Left kidney (tissue), 8 donors: ENCODE data around the gene SCRN3. TPM values are rescaled to one million over a fixed set of nuclear protein-coding genes. Genes with fewer than 3 reads are reported as not detected.
"Not testable (repeated sequence)": the region's sequence is repeated elsewhere in the genome, so short reads cannot be mapped to it uniquely, and the experiment has no call there.

Experiments used
- DNase-seq: peaks from one replicate; pipeline ENCODE4 v3.0.0-alpha.2; 2013
- long read RNA-seq, 8 donors: transcript quantifications; one replicate each; lab custom pipeline, GENCODE V29; 2026
- polyA plus RNA-seq: library from polyadenylated mRNA; unstranded; fragments of 120-200 nt; gene quantifications from one replicate; pipeline ENCODE4 v1.2.1, GENCODE V29; 2013; ENCODE audit not compliant: insufficient read length

The SCRN3 gene, protein sequence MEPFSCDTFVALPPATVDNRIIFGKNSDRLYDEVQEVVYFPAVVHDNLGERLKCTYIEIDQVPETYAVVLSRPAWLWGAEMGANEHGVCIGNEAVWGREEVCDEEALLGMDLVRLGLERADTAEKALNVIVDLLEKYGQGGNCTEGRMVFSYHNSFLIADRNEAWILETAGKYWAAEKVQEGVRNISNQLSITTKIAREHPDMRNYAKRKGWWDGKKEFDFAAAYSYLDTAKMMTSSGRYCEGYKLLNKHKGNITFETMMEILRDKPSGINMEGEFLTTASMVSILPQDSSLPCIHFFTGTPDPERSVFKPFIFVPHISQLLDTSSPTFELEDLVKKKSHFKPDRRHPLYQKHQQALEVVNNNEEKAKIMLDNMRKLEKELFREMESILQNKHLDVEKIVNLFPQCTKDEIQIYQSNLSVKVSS
- polyA plus RNA-seq, result 36.7 TPM
- long read RNA-seq, donor 1, partial matches to known transcripts, result 0 of 2 reads
- long read RNA-seq, donor 1, other reads (novel, unspliced or antisense), result 0 of 2 reads
- long read RNA-seq, donor 2, partial matches to known transcripts, result 0 of 2 reads
- long read RNA-seq, donor 2, other reads (novel, unspliced or antisense), result 0 of 2 reads
- long read RNA-seq, donor 3, partial matches to known transcripts, result 12 of 13 reads
- long read RNA-seq, donor 3, other reads (novel, unspliced or antisense), result 0 of 13 reads
- long read RNA-seq, donor 4, result 0 reads
- long read RNA-seq, donor 5, partial matches to known transcripts, result 0 of 3 reads
- long read RNA-seq, donor 5, other reads (novel, unspliced or antisense), result 0 of 3 reads
- long read RNA-seq, donor 6, partial matches to known transcripts, result 0 of 1 reads
- long read RNA-seq, donor 6, other reads (novel, unspliced or antisense), result 0 of 1 reads
- long read RNA-seq, donor 7, partial matches to known transcripts, result 0 of 3 reads
- long read RNA-seq, donor 7, other reads (novel, unspliced or antisense), result 0 of 3 reads
- long read RNA-seq, donor 8, partial matches to known transcripts, result 0 of 2 reads
- long read RNA-seq, donor 8, other reads (novel, unspliced or antisense), result 0 of 2 reads

DNA sequence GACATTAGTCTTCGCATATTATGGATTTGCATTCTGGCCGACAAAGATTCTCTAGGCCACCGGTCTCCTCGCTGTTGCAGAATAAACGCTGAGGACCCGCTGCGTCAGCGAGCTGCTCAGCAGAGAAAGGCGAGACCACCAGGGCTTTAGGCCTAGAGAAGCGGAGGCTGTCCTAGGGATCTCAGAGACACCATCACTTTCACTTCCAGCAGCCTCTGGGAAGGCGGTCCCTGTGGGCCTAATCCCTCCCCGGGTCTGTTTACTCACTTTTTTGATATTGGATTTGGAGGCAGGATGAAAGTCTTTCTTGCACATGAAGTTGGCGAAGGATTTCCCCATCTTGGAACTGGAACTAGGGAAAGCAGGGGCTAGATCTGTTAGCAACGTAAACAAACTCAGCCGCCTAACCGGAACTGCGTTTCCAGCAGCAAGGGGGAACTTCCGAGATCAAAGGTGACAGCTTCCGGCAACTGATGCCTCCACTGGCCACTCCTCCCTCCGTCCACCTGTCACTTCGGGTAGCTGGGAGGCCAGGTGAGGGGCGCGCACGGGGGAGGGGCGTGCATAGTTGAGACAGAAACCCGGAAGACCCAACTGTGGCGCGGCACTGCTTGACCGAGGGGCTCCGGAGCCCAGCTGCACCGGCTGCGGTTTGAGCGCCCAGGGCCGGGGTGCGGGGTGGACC, at the start of gene SCRN3:
TSS of gene SCRN3 (plus strand) at position 447 of the 685 bp plus-strand sequence. CDS start 2,554 bp downstream, outside the sequence.
- peak; percentile 89 for DNase-seq

DNA sequence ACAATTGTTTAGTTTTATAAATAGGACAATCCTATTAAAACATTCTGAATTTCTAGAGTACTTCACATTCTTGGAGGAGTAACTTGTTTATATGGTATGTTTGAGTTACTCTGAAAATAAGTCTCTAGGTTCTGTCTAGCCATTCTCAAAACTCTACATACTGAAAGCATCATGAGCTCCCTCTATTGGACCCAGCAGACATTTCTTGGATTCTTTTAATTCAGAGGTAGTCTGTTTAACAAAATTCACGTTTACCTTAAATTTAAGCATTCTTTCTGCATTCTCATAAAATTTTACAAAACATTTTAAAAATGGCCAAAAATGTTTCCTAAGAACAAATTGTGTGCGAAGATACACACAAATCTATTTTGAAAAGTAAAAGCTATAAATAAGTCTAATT, 45.5 kb upstream of the SCRN3 start:
- no peak for DNase-seq

GRCh38 chr2:174350593-174351181, 44.8 kb upstream of the SCRN3 start:
- DNase-seq, result no peak

GRCh38 chr2:174353004-174353403, 42.5 kb upstream of the SCRN3 start:
- DNase-seq, result no peak

DNA sequence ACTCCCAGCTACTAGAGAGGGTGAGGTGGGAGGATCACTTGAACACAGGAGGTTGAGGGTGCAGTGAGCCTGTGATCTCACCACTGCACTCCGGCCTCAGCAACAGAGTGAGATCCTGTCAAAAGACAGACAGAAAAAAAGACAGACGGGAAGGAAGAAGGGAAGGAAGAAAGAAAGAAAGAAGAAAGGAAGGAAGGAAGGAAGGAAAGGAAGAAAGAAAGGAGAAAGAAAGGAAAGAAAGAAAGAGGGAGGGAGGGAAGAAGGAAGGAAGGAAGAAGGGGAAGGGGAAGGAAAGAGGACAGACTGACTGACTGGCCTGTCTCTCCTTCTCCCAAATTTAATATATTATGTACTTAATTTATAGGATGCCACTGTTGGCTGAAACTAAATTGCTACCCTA, 39.2 kb upstream of the SCRN3 start:
- no peak for DNase-seq

- not testable (repeated sequence) for DNase-seq
Observed at GRCh38 chr2:174359663-174360062, 35.9 kb upstream of the SCRN3 start.

DNA sequence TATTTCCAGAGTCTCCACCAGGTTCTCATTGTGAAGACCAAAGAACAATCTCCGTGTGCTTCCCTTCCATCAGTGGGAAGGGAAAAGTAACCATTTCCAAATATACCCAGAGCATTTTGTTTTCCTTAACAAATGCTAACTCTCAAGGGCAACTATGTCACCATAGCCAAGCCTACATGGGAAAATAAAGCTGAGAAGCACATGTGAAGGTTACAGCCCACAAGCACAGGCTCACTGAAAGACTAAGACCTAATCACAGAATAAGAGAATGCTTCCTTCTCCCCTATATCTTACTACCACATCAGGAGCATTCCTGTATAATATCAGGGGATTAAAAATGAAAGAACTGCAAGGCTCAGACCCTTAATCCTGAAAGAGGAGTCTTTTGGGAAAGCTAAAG, 32.6 kb upstream of the SCRN3 start:
- DNase-seq, result no peak

GRCh38 chr2:174363492-174364225, 31.9 kb upstream of the SCRN3 start:
- not testable (repeated sequence) for DNase-seq

GRCh38 chr2:174364628-174365027, 30.9 kb upstream of the SCRN3 start:
- DNase-seq, result no peak

DNA sequence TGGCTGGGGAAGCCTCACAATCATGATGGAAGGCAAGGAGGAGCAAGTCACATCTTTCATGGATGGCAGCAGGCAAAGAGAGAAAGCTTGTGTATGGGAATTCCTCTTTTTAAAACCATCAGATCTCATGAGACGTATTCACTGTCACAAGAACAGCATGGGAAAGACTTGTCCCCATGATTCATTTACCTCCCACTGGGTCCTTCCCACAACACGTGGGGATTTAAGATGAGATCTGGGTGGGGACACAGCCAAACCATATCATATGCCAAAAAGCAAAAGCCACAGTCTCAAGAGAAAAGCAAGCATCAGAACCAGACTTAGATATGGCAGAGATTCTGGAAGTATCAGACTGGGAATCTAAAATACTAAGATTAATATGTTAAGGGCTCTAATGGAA, 30.0 kb upstream of the SCRN3 start:
- DNase-seq, result no peak

DNA sequence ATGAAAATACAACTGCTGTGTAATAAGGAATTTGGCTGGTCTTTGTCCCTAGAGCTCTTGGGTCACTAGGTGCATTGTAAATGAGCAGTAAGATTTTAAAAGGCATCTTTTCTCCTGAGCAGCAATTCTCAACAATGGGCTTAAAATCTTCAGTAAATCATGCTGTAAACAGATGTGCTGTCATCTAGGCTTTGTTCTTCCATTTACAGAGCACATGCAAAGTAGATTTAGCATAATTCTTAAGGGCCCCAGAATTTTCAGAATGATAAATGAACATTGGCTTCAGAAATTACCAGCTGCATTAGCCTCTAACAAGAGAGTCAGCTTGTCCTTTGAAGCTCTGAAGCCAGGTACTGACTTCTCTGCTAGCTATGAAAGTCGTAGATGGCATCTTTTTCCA, 26.8 kb upstream of the SCRN3 start:
- DNase-seq, result no peak

- DNase-seq, result no peak
Observed at GRCh38 chr2:174376967-174377366, 18.6 kb upstream of the SCRN3 start.

- DNase-seq, result no peak
Observed at GRCh38 chr2:174383796-174384195, 11.7 kb upstream of the SCRN3 start.

DNA sequence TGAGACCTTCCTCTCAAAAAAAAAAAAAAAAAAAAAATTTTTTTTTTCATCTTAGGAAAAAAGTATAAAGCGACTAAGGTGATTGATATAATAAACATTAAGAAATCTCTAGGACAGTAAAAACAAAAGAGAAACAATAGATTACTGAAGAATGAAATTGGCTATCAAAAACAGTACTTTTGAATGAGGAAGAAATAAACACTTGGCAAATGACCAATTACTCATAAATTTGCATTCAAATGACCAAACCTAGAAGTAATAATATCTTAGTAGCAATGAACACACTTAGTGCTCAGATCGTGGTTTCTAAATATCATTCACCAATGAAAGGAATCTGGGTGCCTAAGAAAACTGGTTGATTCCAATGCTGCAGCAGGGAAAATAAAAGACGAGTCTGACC, 10.3 kb upstream of the SCRN3 start:
- no peak for DNase-seq

DNA sequence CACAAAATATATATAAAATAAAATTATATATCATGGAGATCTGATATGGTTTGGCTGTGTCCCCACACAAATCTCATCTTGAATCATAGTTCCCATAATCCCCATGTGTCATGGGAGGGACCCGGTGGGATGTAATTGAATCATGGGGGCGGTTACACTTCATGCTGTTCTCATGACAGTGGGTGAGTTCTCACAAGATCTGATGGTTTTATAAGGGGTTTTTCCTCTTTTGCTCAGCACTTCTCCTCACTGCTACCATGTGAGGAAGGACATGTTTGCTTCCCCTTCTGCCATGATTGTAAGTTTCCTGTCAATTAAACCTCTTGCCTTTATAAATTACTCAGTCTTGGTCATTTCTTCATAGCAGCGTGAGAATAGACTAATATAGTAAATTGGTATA, 6.8 kb upstream of the SCRN3 start:
- not testable (repeated sequence) for DNase-seq

DNA sequence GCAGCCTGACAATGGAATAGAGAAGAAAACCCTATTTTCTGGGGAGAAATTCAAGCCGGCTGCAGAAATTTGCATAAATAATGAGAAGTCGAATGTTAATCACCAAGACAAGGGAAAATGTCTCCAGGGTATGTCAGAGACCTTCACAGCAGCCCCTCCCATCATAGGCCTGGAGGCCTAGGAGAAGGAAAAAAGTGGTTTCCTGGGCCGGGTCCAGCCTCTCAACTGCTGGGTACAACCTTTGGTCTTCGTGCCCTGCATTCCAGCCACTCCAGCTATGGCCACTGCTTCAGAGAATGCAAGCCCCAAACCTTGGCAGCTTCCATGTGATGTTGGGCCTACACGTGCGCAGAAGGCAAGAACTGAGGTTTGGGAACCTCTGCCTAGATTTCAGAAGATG, 6.0 kb upstream of the SCRN3 start:
- DNase-seq, result no peak

DNA sequence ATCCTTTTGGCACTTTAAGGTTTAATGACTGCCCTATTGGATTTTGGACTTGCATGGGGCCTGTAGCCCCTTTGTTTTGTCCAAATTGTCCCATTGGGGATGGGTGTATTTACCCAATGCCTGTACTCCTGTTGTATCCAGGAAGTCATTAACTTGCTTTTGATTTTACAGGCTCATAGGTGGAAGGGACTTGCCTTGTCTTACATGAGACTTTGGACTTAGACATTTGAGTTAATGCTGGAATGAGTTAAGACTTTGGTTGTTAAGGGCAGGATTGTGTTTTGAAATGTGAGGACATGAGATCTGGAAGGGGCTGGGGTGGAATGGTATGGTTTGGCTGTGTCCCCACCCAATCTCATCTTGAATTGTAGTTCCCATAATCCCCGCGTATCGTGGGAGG, 5.2 kb upstream of the SCRN3 start:
- not testable (repeated sequence) for DNase-seq

GRCh38 chr2:174392706-174393105, 2.8 kb upstream of the SCRN3 start:
- no peak for DNase-seq

DNA sequence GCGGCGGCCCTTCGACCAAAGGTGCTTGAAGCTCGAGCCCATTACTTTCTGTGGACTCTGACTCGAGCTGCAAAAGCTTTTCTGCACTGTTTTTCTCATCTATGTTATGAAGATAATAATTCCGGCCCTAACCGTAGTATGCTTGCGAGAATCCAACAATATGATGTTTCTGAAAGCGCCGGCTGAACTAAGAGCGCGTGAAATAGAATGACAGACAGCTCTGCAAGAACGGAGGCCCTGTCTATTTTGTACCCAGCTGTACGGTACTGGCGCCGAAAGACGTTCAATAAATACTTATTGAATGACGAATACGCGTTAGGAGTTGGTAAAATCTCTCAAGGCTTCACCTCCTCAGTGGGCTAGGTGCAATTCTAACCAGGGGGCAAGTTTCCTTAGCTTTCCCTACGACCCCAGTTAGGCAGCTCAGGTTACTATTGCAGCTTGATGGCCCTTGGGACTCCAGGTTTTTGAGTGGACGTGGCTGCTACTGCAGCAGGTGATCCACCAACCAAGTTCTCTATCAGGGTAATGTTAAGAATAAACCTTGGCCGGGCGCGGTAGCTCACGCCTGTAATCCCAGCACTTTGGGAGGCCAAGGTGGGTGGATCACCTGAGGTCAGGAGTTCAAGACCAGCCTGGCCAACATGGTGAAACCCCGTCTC, 570 bp downstream of the SCRN3 start:
- peak; percentile 17 for DNase-seq

DNA sequence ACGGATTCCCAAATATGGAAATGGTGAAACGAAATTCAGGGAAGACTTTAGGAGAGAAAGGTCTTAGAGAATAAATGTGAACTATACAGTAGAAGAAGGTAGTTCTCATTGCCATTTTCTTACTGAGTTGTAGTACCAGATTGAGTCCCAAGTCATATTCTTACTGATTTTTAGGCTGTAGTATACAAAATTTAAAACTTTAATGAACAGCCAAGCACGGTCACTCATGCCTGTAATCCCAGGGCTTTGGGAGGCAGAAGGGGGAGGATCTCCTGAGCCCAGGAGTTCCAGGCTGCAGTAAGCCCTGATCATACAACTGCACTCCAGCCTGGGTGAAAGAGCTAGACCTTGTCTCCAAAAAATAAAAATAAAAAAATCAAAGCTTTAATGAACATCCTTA, 2.2 kb downstream of the SCRN3 start:
- DNase-seq, result no peak
